SU-DHL-6 (cell line): ENCODE results near the gene RGS6.

Source experiments
- H2AFZ ChIP-seq: fragments of 200-600 bp; sonication (generic); 2 replicates; pipeline ENCODE4 v1.6.1; 2014; ENCODE audit warnings: low read depth, mild to moderate bottlenecking, moderate library complexity, mixed read lengths, antibody characterized with exemption, low read length; ENCODE audit not compliant: severe bottlenecking
- H3F3A ChIP-seq: fragments of 200-600 bp; shearing (Covaris generic); 2 replicates; pipeline ENCODE4 v1.6.0; 2016; ENCODE audit warnings: antibody characterized with exemption, mild to moderate bottlenecking; ENCODE audit not compliant: insufficient read depth
- H3K27ac ChIP-seq: fragments of 200-600 bp; sonication (generic); 2 replicates; pipeline ENCODE4 v1.5.1; 2016; ENCODE audit warnings: low read depth, mild to moderate bottlenecking, low read length, moderate library complexity, mixed read lengths
- H3K27me3 ChIP-seq: fragments of 200-600 bp; sonication (generic), shearing (Covaris generic); 2 replicates; pipeline ENCODE4 v1.6.0; 2014; ENCODE audit warnings: mild to moderate bottlenecking, low read length
- H3K36me3 ChIP-seq: fragments of 200-600 bp; sonication (generic); 2 replicates; pipeline ENCODE4 v1.6.1; 2014; ENCODE audit warnings: mild to moderate bottlenecking, low read length, mixed read lengths
- H3K4me2 ChIP-seq: fragments of 300-600, 200-600 bp; shearing (Covaris generic), sonication (generic); 2 replicates; pipeline ENCODE4 v1.6.0; 2014; ENCODE audit warnings: low read length, low read depth, mild to moderate bottlenecking; ENCODE audit not compliant: poor library complexity, severe bottlenecking
- H3K4me3 ChIP-seq: fragments of 200-600 bp; sonication (generic); 2 replicates; pipeline ENCODE4 v1.5.1; 2014; ENCODE audit warnings: antibody characterized with exemption, low read length, mild to moderate bottlenecking, mixed read lengths; ENCODE audit not compliant: insufficient read depth, poor library complexity, severe bottlenecking
- H3K79me2 ChIP-seq: fragments of 200-600 bp; sonication (generic); 2 replicates; pipeline ENCODE4 v1.6.1; 2014; ENCODE audit warnings: mild to moderate bottlenecking, low read length, moderate library complexity; ENCODE audit not compliant: insufficient read depth
- H3K9ac ChIP-seq: fragments of 200-600 bp; sonication (generic); 2 replicates; pipeline ENCODE4 v1.7.0; 2014; ENCODE audit warnings: mild to moderate bottlenecking, low read length
- H3K9me2 ChIP-seq: fragments of 200-600 bp; sonication (generic); replicated peaks from 2 replicates; pipeline ENCODE4 v1.6.1; 2014; ENCODE audit warnings: low read length; ENCODE audit not compliant: insufficient read depth
- H3K9me3 ChIP-seq: fragments of 200-600 bp; sonication (generic); 2 replicates; pipeline ENCODE4 v1.6.1; 2014; ENCODE audit warnings: low read length, mixed read lengths; ENCODE audit not compliant: insufficient read depth
- H4K20me1 ChIP-seq: fragments of 200-600 bp; sonication (generic); 2 replicates; pipeline ENCODE4 v1.6.1; 2014; ENCODE audit warnings: low read depth, mild to moderate bottlenecking, antibody characterized with exemption, low read length, moderate library complexity, mixed read lengths
- EZH2phosphoT487 ChIP-seq: fragments of 200-600 bp; sonication (generic), shearing (Covaris generic); conservative IDR thresholded peaks from 2 replicates; pipeline ENCODE4 v1.6.1; 2018; ENCODE audit warnings: mild to moderate bottlenecking, antibody characterized with exemption, low read length, moderate library complexity, mixed read lengths
- TF ChIP-seq, protein P1 (sequence below): fragments of 200-600 bp; sonication (generic); IDR thresholded peaks from one replicate; pipeline ENCODE4 v1.5.1; 2017; ENCODE audit warnings: antibody characterized with exemption, mild to moderate bottlenecking, low read length, moderate library complexity; ENCODE audit not compliant: insufficient read depth, poor library complexity, severe bottlenecking

Gene RGS6

DNA sequence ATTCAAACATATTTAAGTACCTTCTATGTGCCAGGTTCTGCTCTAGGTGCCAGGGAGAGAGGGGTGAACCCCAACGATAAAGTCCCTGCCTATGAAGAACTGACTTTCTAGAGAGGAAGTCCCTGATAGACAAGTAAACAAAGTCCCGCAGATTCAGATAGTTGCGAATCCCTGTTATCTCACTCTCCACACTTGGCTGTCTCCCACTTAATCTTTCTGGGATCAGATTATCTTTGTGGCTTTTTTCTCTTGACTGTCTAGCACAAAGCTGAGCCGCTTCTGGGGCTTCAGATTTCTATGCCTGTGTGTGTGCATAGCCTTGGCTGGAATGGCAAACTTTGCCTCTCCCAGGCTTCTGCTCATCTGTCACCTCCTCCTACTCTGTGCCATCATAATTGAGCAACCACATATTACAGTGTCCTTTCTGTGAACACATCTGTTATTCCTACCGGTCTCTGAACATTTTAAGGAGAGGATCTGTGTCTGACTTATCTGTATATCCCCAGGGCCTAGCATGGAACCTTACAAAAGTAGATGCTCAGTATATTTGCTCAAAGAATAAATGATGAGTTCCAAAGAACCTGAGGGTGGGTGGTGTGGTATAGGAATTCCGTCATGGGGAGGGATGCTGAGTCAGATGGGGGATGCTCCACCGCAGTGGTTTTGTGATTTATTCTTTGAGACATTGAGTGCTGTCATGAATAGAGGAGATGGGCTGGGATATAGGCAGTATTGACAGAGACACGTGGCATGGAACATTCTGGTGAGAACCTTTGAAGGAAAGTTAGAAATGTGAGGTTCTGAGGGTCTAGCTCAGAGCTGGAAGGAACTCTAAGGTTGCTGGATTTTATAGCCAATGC, 28.5 kb downstream of the RGS6 start:
- no peak overlapping the region for H3K9ac ChIP-seq
- no peak overlapping the region for H3K4me2 ChIP-seq
- H4K20me1 ChIP-seq, result no peaks in the 10 kb centered on the region
- no peak overlapping the region for H2AFZ ChIP-seq
- H3K36me3 ChIP-seq, result no peaks in the 10 kb centered on the region
- H3K9me2 ChIP-seq, result no peaks in the 10 kb centered on the region
- H3F3A ChIP-seq, result no peaks in the 10 kb centered on the region
- no peaks in the 10 kb centered on the region for H3K27me3 ChIP-seq
- H3K79me2 ChIP-seq, result no peaks in the 10 kb centered on the region
- TF ChIP-seq, protein P1, sequence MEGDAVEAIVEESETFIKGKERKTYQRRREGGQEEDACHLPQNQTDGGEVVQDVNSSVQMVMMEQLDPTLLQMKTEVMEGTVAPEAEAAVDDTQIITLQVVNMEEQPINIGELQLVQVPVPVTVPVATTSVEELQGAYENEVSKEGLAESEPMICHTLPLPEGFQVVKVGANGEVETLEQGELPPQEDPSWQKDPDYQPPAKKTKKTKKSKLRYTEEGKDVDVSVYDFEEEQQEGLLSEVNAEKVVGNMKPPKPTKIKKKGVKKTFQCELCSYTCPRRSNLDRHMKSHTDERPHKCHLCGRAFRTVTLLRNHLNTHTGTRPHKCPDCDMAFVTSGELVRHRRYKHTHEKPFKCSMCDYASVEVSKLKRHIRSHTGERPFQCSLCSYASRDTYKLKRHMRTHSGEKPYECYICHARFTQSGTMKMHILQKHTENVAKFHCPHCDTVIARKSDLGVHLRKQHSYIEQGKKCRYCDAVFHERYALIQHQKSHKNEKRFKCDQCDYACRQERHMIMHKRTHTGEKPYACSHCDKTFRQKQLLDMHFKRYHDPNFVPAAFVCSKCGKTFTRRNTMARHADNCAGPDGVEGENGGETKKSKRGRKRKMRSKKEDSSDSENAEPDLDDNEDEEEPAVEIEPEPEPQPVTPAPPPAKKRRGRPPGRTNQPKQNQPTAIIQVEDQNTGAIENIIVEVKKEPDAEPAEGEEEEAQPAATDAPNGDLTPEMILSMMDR, result no peak
- no peak for TF ChIP-seq EZH2phosphoT487
- no peaks in the 10 kb centered on the region for H3K9me3 ChIP-seq
- no peak overlapping the region for H3K27ac ChIP-seq
- no peak overlapping the region for H3K4me3 ChIP-seq

DNA sequence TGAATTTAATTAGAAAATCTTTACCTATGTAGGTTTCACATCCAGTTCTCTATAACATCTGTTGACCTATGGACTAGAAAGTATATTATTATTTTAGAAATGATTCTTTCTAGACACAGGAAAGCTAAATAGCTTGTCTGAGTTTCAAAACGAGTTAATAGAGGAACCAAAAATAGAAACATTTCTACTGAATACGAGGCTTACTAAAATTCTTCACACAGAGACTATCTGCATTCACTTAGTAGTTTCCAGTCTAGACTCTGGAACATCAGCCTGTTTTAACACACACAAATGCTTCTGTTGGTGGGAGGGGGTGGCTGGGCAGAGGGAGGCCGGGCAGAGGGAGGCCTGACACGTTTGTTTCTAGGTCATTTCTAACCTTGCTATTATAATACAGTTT, 29.7 kb downstream of the RGS6 start:
- Histone ChIP-seq H3K27me3 (no peaks in the 10 kb centered on the region), H3F3A (no peaks in the 10 kb centered on the region), H3K27ac (no peak overlapping the region), H3K9ac (no peak overlapping the region), H3K4me3 (no peak overlapping the region), H3K4me2 (no peak overlapping the region), H3K9me2 (no peaks in the 10 kb centered on the region), H2AFZ (no peak overlapping the region), H4K20me1 (no peaks in the 10 kb centered on the region), H3K79me2 (no peaks in the 10 kb centered on the region), H3K9me3 (no peaks in the 10 kb centered on the region), H3K36me3 (no peaks in the 10 kb centered on the region)
- no peak for TF ChIP-seq EZH2phosphoT487
- TF ChIP-seq, protein P1, result no peak

DNA sequence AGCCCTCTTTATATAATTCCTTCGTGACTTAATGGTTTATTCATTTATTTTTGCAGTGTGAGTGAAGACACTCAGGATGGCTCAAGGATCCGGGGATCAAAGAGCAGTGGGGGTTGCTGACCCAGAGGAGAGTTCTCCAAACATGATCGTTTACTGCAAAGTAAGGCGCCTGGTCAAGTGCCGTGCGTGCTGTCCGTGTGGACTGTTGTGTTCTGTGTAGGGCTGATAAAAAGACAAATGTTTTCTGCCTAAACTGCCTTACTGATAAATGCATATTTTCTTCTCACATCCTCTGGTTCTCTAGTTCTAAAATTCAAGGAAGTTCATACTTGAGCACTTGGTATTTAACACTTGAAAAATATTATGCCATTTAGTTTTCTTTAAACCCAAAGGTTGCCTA, 32.5 kb downstream of the RGS6 start:
- no peak overlapping the region for H3K4me3 ChIP-seq
- H4K20me1 ChIP-seq, result no peaks in the 10 kb centered on the region
- H3K9ac ChIP-seq, result no peak overlapping the region
- H3K79me2 ChIP-seq, result no peaks in the 10 kb centered on the region
- no peaks in the 10 kb centered on the region for H3K36me3 ChIP-seq
- H3K27ac ChIP-seq, result no peak overlapping the region
- no peak overlapping the region for H3K4me2 ChIP-seq
- no peaks in the 10 kb centered on the region for H3K9me2 ChIP-seq
- no peaks in the 10 kb centered on the region for H3F3A ChIP-seq
- no peak overlapping the region for H2AFZ ChIP-seq
- H3K27me3 ChIP-seq, result no peaks in the 10 kb centered on the region
- no peaks in the 10 kb centered on the region for H3K9me3 ChIP-seq
- TF ChIP-seq, protein P1, result no peak
- no peak for TF ChIP-seq EZH2phosphoT487
